KMS-11 (cell line): ENCODE measurements around the gene RBAK.

Experiments
- H2AFZ ChIP-seq: fragments of 200-600 bp; sonication (generic); 2 replicates; pipeline ENCODE4 v1.6.1; 2016; ENCODE audit warnings: antibody characterized with exemption, mixed run types, low read depth
- H3K27ac ChIP-seq: fragments of 200-600 bp; sonication (generic); 2 replicates; pipeline ENCODE4 v1.6.1; 2016; ENCODE audit warnings: mild to moderate bottlenecking, mixed run types
- H3K27me3 ChIP-seq: fragments of 200-600 bp; sonication (generic); 2 replicates; pipeline ENCODE4 v1.6.1; 2017; ENCODE audit warnings: mild to moderate bottlenecking, low read depth, mixed run types, moderate library complexity; ENCODE audit not compliant: insufficient read depth
- H3K36me3 ChIP-seq: fragments of 200-600 bp; sonication (generic); 2 replicates; pipeline ENCODE4 v1.6.1; 2017; ENCODE audit warnings: mild to moderate bottlenecking, mixed run types; ENCODE audit not compliant: insufficient read depth
- H3K4me1 ChIP-seq: fragments of 200-600 bp; sonication (generic); 2 replicates; pipeline ENCODE4 v1.6.1; 2016; ENCODE audit warnings: mild to moderate bottlenecking, low read depth, mixed run types; ENCODE audit not compliant: poor library complexity, severe bottlenecking
- H3K4me2 ChIP-seq: fragments of 200-600 bp; sonication (generic); 2 replicates; pipeline ENCODE4 v1.7.0; 2016; ENCODE audit warnings: mild to moderate bottlenecking, mixed run types
- H3K4me3 ChIP-seq: fragments of 200-600 bp; sonication (generic); IDR thresholded peaks from 2 replicates; pipeline ENCODE4 v1.6.1; 2017; ENCODE audit warnings: low read depth, low read length, mixed read lengths; ENCODE audit not compliant: insufficient read depth
- H3K79me2 ChIP-seq: fragments of 200-600 bp; sonication (generic); 2 replicates; pipeline ENCODE4 v1.6.1; 2016; ENCODE audit warnings: low read depth, mixed run types; ENCODE audit not compliant: insufficient read depth
- H3K9ac ChIP-seq: fragments of 200-600 bp; sonication (generic); 2 replicates; pipeline ENCODE4 v1.6.1; 2016; ENCODE audit warnings: mild to moderate bottlenecking, mixed run types
- H4K20me1 ChIP-seq: fragments of 200-600 bp; sonication (generic); 2 replicates; pipeline ENCODE4 v1.6.1; 2016; ENCODE audit warnings: mild to moderate bottlenecking, mixed run types; ENCODE audit not compliant: insufficient read depth
- TF ChIP-seq, protein P1 (sequence below): fragments of 200-600 bp; sonication (generic); conservative IDR thresholded peaks from 2 replicates; pipeline ENCODE4 v1.6.1; 2017; ENCODE audit warnings: low read depth, mild to moderate bottlenecking, antibody characterized with exemption, low read length, moderate library complexity, mixed read lengths

RBAK gene

DNA sequence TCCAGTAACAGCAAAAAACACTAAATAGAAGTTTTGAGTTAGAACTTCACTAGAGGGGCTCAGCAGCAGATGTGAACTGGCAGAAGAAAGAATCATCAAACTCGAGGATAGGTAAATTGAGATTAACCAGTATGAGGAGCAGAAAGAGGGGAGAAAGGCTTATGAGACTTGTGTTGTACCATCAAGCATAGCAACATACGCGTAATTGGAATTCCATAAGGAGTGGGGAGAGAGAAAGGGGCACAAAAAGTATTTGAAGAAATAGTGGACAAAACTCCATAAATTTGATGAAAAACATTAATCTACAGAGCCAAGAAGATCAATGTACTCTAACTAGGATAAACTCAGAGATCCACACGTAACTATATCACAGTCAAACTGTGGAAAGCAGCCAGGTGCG is 48.3 kb downstream of the RBAK start:
- Histone ChIP-seq H3K27ac (no peak overlapping the region), H3K36me3 (no peaks in the 10 kb centered on the region), H3K27me3 (no peaks in the 10 kb centered on the region), H3K4me2 (no peak overlapping the region), H2AFZ (no peak overlapping the region), H3K4me3 (no peak overlapping the region), H4K20me1 (no peaks in the 10 kb centered on the region), H3K4me1 (no peaks in the 10 kb centered on the region), H3K9ac (no peak overlapping the region), H3K79me2 (no peaks in the 10 kb centered on the region)
- TF ChIP-seq, protein P1, sequence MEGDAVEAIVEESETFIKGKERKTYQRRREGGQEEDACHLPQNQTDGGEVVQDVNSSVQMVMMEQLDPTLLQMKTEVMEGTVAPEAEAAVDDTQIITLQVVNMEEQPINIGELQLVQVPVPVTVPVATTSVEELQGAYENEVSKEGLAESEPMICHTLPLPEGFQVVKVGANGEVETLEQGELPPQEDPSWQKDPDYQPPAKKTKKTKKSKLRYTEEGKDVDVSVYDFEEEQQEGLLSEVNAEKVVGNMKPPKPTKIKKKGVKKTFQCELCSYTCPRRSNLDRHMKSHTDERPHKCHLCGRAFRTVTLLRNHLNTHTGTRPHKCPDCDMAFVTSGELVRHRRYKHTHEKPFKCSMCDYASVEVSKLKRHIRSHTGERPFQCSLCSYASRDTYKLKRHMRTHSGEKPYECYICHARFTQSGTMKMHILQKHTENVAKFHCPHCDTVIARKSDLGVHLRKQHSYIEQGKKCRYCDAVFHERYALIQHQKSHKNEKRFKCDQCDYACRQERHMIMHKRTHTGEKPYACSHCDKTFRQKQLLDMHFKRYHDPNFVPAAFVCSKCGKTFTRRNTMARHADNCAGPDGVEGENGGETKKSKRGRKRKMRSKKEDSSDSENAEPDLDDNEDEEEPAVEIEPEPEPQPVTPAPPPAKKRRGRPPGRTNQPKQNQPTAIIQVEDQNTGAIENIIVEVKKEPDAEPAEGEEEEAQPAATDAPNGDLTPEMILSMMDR: no peak

DNA sequence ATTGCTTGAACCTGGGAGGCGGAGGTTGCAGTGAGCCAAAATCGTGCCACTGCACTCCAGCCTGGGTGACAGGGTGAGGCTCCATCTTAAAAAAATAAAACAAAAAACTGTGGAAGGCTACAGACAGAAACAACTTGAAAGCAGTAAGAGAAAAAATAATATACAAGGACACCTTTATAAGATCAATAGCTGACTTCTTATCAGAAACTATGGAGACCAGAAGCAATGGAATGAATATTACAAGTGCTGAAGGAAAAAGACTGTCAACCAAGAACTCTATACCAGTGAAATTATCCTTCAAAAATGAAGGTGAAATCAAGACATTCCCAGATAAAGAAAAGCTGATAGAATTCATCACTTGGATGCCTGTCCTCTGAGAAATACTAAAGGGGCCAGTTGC is 49.0 kb downstream of the RBAK start:
- no peaks in the 10 kb centered on the region for H3K36me3 ChIP-seq
- no peak overlapping the region for H3K9ac ChIP-seq
- H3K4me2 ChIP-seq: no peak overlapping the region
- no peak overlapping the region for H3K27ac ChIP-seq
- H3K4me3 ChIP-seq: no peak overlapping the region
- no peaks in the 10 kb centered on the region for H3K4me1 ChIP-seq
- H3K27me3 ChIP-seq: no peaks in the 10 kb centered on the region
- TF ChIP-seq, protein P1: no peak
- no peaks in the 10 kb centered on the region for H4K20me1 ChIP-seq
- no peak overlapping the region for H2AFZ ChIP-seq
- no peaks in the 10 kb centered on the region for H3K79me2 ChIP-seq

DNA sequence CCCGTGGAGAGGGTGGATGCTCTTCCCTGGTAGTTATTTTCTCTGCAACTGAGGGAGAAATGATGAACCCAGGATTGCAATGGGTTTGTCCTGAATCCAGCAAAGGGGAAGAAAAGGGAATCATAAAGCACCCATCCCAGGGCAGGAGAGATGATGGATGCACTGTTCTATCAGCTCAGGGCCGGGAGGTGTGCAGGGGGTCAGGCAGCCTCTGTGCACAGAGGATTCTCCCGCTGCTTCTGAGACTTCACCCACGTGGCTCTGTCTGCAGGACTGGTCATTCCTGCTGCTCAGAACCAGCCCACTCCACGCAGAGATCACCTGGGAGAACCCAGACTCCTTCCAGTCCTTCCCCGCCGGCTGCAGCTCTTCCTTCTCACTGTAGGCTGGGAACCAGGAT is 70.7 kb downstream of the RBAK start:
- TF ChIP-seq, protein P1: no peak
- Histone ChIP-seq H4K20me1 (no peaks in the 10 kb centered on the region), H3K4me1 (no peaks in the 10 kb centered on the region), H3K27me3 (no peaks in the 10 kb centered on the region), H3K36me3 (no peaks in the 10 kb centered on the region), H3K4me3 (no peak overlapping the region), H3K9ac (no peak overlapping the region), H3K79me2 (no peaks in the 10 kb centered on the region), H3K4me2 (no peak overlapping the region), H2AFZ (no peak overlapping the region), H3K27ac (no peak overlapping the region)

DNA sequence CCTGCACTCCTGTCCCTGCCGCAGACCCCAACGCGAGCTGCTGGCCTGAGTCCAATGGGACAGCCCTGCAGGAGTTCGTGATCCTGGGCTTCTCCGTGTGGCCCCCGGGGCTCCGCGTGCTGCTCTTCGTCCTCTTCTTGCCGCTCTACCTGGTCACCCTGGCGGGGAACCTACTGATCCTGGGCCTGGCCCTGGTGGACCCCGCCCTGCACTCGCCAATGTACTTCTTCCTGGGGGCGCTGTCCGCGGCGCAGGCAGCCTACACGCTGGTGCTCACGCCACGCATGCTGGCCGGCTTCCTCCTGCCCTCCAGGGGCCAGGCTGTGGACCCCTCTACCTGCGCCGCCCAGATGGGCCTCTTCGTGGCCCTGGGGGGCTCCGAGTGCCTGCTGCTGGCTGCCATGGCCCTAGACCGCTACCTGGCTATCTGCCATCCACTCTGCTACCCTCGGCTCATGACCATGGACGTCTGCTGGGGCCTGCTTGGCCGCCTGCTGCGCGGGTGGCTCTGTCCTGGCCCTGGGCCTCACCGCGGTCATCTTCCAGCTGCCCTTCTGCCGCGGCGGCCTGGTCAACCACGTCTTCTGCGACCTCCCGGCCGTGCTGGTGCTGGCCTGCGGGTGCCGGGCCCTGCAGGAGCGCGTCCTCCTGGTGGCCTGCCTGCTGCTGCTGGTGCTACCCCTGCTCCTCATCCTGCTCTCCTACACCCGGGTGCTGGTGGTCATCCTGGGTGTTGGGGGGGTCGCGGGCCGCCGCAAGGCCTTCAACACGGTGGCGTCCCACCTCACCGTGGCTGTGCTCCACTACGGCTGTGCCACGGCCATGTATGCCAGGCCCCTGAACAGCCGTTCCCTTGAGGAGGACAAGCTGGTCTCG is 71.7 kb downstream of the RBAK start:
- Histone ChIP-seq H3K79me2 (no peaks in the 10 kb centered on the region), H3K27me3 (no peaks in the 10 kb centered on the region), H3K4me2 (no peak overlapping the region), H3K4me1 (no peaks in the 10 kb centered on the region), H3K36me3 (no peaks in the 10 kb centered on the region), H2AFZ (no peak overlapping the region), H3K27ac (no peak overlapping the region), H3K4me3 (no peak overlapping the region), H4K20me1 (no peaks in the 10 kb centered on the region), H3K9ac (no peak overlapping the region)
- TF ChIP-seq, protein P1: no peak
